ENCODE results near the gene GALT. TPM values are rescaled to one million over a fixed set of nuclear protein-coding genes. Genes with fewer than 3 reads are reported as not detected.

The GALT gene
- total RNA-seq, 4 donors from 2014 or later: 10.3 to 28.4 (median 14.1) TPM

GRCh38 chr9:34633166-34633565 is 13.3 kb upstream of the GALT start:
- no peak overlapping the region for H3K27ac ChIP-seq
- peaks cover 0 to 14% (median 0%) of the 10 kb centered on the region in 3 donors for H3K36me3 ChIP-seq
- no peak for DNase-seq
- H3K4me3 ChIP-seq: no peak overlapping the region
- H3K27me3 ChIP-seq: peaks cover 0 to 30% (median 7%) of the 10 kb centered on the region in 4 donors
- TF ChIP-seq CTCF (IDR thresholded peaks at IDR 0.05) (no peak), POLR2A (IDR thresholded peaks at IDR 0.05) (no peak)
- intact Hi-C loops (cut with DNase I): no loop called here
- 53 to 56% methylated on average over 5 of the region's 5 CpGs for WGBS, 2 donors
- H3K4me1 ChIP-seq: peaks cover 10 to 63% (median 35%) of the 10 kb centered on the region in 3 donors
- no peaks in the 10 kb centered on the region for H3K9me3 ChIP-seq

- no peak for DNase-seq
These were observed 12.5 kb upstream of the GALT start for GRCh38 chr9:34633851-34634550.

GRCh38 chr9:34634551-34635248 is 11.8 kb upstream of the GALT start:
- Histone ChIP-seq H3K27me3 (peaks cover 0 to 15% (median 2%) of the 10 kb centered on the region in 4 donors), H3K27ac (no peak overlapping the region), H3K9me3 (no peaks in the 10 kb centered on the region), H3K36me3 (peaks cover 0 to 14% (median 0%) of the 10 kb centered on the region in 3 donors), H3K4me3 (no peak overlapping the region), H3K4me1 (peaks cover 15 to 55% (median 29%) of the 10 kb centered on the region in 3 donors)
- TF ChIP-seq CTCF (IDR thresholded peaks at IDR 0.05) (no peak), POLR2A (IDR thresholded peaks at IDR 0.05) (no peak)
- intact Hi-C loops (cut with DNase I): no loop called here
- no peak for DNase-seq
- 69 to 74% methylated on average over 3 of the region's 3 CpGs for WGBS, 2 donors

More at GRCh38 chr9:34633851-34634550, 12.5 kb upstream of the GALT start:
- Histone ChIP-seq H3K4me1 (peaks cover 15 to 61% (median 35%) of the 10 kb centered on the region in 3 donors), H3K4me3 (no peak overlapping the region), H3K27me3 (peaks cover 0 to 22% (median 4%) of the 10 kb centered on the region in 4 donors), H3K27ac (no peak overlapping the region), H3K36me3 (peaks cover 0 to 14% (median 0%) of the 10 kb centered on the region in 3 donors), H3K9me3 (no peaks in the 10 kb centered on the region)
- intact Hi-C loops (cut with DNase I): no loop called here
- 9 to 30% methylated on average over 2 to 3 of the region's 3 CpGs for WGBS, 2 donors
- TF ChIP-seq POLR2A (IDR thresholded peaks at IDR 0.05) (no peak), CTCF (IDR thresholded peaks at IDR 0.05) (peak; percentile 65 to 85 (median 80))

GRCh38 chr9:34635556-34635955 is 10.9 kb upstream of the GALT start:
- WGBS, 2 donors: 73 to 94% methylated on average over 3 to 10 of the region's 14 CpGs
- H3K27me3 ChIP-seq: peaks cover 0 to 6% (median 0%) of the 10 kb centered on the region in 4 donors
- intact Hi-C loops (cut with DNase I): no loop called here
- no peak overlapping the region for H3K27ac ChIP-seq
- no peaks in the 10 kb centered on the region for H3K9me3 ChIP-seq
- peaks cover 0 to 14% (median 0%) of the 10 kb centered on the region in 3 donors for H3K36me3 ChIP-seq
- no peak for DNase-seq
- H3K4me3 ChIP-seq: no peak overlapping the region
- peaks cover 15 to 53% (median 29%) of the 10 kb centered on the region in 3 donors for H3K4me1 ChIP-seq
- TF ChIP-seq POLR2A (IDR thresholded peaks at IDR 0.05): no peak
- TF ChIP-seq CTCF (IDR thresholded peaks at IDR 0.05): no peak
